Measurements from ENCODE around the gene GRIA2.
"Not testable (repeated sequence)": the region's sequence is repeated elsewhere in the genome, so short reads cannot be mapped to it uniquely, and the experiment has no call there.

GRIA2 gene

DNA sequence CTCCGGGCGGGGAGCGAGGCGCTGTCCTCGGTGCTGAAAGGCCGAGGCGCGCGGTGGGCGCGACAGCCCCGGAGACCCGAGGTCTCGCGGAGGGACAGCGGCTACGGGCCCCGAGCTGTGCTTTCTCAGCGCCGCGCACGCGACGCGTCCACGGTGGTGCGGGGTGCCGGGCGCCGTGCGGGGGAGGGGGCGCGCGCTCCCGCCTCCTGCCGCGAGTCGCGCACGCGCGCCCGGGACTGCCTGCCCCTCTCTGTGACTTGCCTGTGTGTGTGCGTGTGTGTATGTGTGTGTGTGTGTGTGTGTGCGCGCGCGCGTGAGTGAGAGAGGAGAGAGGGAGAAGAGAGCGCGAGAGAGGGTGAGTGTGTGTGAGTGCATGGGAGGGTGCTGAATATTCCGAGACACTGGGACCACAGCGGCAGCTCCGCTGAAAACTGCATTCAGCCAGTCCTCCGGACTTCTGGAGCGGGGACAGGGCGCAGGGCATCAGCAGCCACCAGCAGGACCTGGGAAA lies at the start of gene GRIA2:
TSS of gene GRIA2 (plus strand) at position 358 of the 511 bp plus-strand sequence. CDS start 315 bp downstream, outside the sequence.
- DNase-seq (ENCODE audit: low read depth): peak; percentile 51

DNA sequence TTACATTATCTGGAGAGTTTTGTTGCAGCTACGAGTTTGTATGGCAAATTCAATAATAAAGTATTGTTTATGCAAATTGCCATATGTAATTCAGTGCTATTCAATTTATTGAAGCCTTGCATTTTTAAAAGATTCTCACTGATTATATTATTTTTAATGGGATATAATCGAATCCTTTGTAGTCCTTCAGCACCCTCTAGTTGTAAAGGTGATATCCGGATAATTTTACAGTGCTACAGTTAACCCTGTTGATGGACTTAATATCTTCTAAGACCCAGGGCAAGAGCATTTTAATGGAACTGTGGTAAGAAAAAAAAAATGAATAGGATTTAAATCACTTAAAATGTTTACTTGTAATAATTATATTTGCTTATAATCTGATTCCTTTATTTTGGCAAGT lies 48.5 kb upstream of the GRIA2 start:
- DNase-seq (ENCODE audit: low read depth): peak; percentile 42

DNA sequence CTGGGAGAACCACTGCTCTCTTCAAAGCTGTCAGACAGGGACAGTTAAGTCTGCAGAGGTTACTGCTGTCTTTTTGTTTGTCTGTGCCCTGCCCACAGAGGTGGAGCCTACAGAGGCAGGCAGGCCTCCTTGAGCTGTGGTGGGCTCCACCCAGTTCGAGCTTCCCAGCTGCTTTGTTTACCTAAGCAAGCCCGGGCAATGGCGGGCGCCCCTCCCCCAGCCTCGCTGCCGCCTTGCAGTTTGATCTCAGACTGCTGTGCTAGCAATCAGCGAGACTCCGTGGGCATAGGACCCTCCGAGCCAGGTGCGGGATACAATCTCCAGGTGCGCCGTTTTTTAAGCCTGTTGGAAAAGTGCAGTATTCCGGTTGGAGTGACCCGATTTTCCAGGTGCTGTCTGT lies 40.3 kb upstream of the GRIA2 start:
- DNase-seq (ENCODE audit: low read depth): not testable (repeated sequence)

DNA sequence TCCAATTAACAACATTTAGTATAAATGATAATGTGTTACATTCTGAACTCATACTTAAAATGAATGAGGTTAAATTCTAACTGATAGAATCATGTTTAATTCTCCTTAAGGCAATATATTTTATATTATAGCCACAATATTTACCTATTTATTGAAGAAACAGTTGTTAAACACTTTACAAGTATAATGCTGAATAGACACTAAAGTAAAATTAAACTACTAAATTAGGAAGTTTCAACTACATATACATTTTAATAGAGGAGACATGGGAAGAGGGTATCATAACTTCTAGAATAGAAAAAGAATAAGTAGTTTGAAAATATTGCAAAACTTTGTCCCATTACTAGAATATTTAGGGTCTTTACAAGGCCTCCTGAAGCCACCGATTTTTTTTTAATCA lies 36.2 kb upstream of the GRIA2 start:
- DNase-seq (ENCODE audit: low read depth): no peak

DNA sequence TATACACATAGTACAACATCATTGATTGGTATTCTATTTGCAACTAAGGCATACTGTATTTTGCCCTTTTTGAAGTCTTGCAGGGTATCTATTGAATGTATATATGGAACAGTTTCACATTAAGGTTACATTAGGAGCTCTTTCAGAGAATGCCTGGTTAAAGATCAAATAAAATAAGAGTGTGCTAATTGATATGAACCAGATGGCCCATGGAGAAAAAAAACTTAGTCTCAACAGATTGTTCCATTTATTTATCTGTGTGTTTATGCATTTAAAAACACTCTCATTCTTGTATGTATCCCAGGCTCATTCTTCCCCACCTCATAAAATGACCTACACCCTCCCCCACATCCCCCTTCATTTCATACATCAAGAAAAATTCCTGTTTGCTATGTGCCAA lies 35.2 kb upstream of the GRIA2 start:
- no peak for DNase-seq (ENCODE audit: low read depth)

DNA sequence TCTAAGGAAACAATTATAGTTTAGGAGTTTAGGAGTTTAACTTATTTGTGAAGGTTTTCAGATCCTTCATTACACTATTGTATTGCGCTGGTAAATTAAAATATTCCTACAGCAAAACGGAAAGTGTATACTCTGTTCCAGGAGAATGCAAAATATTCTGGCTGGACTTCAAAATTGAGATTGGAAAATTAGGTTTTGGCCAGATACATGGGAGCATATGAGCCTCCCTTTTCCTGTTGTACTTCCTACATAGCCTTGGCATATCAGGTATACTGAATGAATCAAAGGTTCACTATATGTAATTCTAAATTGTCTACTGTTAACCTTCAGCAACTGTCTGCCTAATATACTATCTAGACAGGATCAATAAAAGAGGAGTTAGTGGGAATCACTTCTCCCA lies 25.2 kb upstream of the GRIA2 start:
- DNase-seq (ENCODE audit: low read depth): no peak

DNA sequence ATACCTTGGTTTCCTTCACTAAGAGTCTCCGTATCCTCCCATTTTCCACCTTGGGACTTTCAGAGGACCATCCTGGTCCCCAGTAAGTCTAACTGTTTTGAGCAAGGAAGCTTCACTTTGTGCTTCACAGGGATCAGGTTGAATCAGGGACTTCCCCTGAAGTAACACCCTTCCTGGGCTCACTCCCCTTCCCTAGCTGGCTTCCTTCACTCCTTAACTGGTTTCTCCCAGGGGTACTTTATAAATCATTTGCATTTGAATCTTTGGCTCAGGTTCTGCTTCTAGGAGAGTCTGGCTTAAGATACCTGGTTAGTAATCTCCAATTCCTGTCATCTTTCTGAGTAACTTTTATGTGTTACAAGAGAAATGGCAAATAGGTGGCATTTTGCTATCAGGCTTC lies 24.5 kb upstream of the GRIA2 start:
- DNase-seq (ENCODE audit: low read depth): no peak

DNA sequence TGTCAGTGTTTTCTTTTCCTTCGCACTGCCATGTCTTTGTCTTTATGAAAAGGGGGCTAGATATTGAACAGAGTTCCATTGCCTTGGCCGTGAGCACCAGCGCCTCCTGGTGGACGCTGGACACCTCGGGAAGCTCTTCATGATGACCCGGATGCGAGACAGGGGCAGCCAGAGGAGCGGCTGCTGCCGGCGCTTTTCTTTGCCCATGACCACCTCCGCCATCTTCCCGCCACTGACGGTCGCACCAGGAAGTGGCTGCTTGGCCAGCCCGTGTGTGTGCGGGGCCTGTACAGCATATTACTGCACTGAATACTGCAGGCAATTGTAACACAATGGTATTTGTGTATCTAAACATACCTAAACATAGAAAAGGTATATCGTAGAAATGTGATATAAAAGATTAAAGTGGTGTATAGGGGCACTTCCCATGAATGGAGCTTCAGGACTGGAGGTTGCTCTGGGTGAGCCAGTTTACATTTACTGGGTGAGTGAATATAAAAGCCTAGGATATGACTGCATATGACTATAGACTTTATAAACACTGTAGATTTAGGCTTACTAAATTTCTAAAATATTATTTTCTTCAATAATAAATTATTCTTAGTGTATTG lies 15.8 kb upstream of the GRIA2 start:
- DNase-seq (ENCODE audit: low read depth): no peak

DNA sequence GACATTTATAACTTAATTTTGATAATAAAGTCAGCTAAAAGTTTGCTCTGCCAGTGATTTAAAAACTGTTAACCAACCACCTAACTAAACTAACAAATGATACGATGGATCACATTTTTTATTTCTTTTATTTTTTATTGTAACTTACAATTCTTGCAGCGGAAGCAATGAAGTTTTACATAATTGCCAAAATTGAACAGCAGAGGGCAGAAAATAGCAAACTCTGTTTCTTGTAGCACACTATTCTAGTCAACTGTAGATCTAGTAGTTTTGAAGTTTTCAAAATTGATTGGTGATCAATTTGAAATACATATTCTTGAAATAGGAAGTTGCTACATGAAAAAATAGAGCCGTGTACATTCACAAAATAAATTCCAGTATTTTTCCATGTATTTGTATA lies 2.8 kb upstream of the GRIA2 start:
- peak; percentile 41 for DNase-seq (ENCODE audit: low read depth)

DNA sequence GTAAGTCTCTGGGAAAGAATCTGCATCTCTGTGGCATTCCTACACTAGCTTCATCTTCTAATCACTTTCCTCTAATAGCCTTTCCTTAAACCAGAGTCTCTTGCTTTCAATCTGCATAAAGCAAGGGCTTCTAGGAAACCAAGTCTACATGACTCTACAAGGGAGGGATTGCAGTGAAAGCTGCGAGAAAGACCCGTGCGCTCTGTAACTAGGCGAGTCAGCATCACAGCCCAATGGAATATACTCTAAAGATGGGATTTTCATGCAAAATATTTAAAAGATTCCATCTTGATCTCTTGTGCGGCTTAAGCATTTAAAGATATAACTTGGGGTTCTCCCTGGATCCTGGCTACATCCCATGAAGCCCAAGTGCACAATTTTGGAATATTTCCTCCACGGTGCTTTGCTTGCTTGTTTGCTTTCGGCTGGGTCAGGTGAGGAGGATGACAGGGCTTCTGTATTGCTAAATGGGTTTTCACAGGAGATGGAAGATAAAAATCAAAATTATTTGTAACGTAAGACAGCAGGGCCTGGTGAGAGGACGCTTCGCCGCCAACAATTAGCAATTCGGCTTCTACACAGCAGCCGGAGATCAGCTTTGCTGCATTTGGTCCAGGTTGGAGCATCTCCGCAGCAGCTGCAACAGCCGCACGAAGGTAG lies 687 bp upstream of the GRIA2 start:
- DNase-seq (ENCODE audit: low read depth): no peak

DNA sequence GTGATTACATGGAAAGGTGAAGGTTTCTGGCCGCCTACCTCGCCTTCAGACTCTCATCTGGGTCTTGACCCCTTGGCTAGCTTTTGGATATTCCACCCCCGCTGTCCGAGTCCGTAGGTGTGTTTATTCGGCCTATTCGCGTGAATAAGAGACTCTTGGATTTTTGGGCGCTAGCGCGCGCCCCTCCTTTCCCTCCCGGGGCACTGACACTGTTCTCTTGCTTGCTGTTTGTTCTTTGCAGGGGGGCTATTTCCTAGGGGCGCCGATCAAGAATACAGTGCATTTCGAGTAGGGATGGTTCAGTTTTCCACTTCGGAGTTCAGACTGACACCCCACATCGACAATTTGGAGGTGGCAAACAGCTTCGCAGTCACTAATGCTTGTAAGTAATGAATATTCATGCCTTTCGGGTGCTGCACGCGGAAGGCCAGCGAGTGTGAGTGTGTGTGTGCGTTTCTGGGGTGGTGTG lies 932 bp downstream of the GRIA2 start:
- no peak for DNase-seq (ENCODE audit: low read depth)

DNA sequence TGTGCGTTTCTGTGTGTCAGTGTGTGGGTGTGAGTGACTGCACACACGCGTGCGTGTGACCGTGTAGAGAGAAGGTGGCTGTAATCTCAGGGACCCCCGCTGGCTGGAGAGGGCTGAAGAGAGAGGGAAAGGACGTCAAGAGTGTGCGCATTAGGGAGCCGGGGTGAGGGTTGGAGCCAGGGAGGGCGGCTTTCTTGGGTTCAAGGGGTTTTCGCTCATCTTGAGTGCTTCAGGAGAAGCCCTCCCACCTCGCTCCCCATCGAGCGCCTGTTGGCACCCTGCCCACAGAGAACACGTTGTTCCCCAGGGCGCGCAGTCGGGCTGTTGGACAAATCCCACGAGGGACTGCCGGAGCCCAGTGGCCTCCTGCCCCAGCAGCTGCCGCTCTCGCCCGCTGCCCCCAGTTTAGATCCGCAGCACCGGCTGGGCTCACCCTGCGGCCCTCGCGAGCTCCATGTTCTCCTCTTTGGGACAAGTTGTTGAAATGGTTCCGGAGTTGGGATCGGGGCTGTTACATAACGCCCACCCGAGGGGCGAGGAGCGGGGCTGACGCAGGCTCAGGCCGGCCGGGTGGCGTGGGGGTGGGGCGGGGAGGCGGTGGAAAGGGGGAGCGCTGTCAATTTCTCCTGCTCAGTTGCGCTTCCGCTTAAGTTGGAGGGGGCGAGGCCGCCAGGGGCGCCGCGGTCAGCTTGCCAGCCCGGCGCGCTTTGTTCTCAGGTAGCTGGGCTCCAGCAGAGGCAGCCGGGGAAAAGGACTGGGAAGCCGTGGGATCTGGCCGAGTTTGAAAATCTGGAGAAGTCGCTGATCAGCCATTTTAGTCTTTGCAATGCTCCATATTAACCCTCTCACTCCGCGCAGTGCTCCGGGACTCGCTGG lies 1.6 kb downstream of the GRIA2 start:
- peak; percentile 30 for DNase-seq (ENCODE audit: low read depth)

DNA sequence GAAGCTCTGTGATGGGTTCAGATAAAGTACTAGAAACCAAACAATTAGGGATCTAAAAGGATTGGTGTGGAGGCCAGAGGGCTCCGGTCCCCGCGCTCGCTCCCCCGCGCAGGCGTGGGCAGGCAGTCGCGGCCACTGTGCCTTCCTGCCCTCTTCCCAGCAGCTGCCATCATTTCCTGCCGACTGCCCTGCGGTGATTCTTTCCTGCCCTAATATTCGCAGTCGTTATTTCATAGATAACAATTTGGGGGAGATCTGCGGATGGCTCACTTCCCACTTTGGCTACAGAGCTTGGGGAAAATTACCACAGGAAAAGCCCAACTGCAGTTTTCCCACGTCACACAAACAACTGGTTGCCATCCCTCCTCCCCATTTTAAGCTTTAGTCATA lies 2.2 kb downstream of the GRIA2 start:
- DNase-seq (ENCODE audit: low read depth): no peak

DNA sequence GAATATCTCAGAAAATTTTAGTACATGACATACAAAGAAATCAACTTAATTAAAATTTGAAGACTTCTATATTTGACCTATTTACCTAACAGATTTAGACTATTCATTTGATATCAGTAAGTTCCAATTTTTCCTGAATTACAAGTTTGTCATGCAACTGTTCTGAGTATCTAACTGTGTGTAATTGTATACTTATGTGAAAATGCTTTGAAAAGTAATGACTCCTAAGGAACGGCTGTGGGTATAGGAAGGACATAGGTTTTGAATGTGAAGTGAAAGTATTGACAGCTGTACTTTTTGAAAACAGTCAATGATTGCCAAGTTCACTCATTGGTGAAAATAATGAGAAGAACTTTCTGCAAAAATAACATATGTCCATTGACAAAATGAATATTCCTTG lies 2.9 kb downstream of the GRIA2 start:
- DNase-seq (ENCODE audit: low read depth): no peak

DNA sequence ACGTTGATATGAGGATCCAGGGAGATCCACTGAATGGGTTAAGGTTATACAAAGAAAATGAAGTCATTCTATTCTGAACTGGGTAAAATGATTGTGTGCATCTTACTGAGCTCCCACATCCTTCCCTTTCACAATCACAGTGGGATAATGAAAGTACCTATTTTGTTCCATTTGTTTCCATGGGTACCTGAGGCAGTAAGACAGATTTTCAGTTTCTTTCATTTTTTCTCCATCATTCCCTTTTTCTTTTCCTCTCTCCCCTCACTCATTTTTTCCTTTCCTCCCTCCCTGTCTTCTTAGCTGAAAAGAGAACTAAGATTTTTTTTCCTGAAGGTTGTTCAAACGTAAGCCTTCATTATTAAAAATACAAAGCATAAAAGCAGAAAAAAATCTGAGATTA lies 4.6 kb downstream of the GRIA2 start:
- DNase-seq (ENCODE audit: low read depth): no peak

DNA sequence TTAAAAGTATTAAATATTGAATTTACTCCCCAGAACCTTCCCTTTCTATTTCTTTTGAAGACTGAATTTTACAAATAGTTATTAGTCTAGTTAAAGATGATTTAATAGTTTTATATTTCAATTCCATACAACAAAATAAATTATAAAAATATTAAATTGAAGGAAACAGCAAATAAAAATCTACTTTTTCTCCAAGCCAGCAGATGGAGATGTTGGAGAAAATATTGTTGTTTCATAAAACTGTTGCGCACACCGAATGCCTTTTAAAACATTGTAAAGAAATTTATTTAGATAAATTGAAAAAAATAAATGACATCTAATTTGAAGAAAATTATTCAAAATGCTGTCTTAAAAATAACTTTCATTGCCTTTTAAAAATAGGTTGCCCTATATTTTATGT lies 5.5 kb downstream of the GRIA2 start:
- no peak for DNase-seq (ENCODE audit: low read depth)

DNA sequence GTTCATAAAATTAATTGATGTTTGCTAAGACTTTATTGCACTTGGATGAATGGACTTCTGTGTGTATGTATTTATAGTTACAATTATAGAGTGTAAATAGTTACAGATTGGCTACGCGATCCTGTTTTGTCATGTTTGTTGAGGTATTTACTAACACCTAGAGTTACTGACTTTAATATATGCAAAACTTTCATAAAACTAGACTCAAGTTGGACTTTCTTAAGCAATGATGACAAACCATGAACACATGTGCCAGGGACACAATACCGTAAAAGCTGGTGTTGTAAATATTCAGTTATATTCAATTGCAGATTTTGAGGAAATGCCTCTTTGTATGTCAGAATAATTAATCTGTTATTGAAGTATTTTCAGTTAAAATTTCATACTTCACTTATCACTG lies 6.1 kb downstream of the GRIA2 start:
- DNase-seq (ENCODE audit: low read depth): no peak

DNA sequence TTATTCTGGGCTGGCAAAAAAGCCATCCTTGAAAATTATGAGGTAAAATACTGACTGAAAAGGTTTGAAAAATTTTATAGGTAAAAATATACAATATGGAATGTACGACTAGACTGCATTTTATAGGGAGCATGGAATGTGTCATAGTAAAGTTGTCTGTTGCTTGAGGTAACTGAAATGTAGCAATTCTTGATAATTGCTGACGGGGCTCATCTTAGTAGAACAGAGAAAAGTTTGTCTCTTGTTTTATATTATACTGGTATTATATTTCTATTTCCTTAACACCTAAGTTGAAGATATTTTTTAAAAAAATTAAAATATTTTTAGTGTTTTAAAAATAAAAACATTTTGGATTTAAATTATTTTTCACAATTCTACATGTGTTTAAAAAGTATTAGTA lies 11.0 kb downstream of the GRIA2 start:
- no peak for DNase-seq (ENCODE audit: low read depth)

DNA sequence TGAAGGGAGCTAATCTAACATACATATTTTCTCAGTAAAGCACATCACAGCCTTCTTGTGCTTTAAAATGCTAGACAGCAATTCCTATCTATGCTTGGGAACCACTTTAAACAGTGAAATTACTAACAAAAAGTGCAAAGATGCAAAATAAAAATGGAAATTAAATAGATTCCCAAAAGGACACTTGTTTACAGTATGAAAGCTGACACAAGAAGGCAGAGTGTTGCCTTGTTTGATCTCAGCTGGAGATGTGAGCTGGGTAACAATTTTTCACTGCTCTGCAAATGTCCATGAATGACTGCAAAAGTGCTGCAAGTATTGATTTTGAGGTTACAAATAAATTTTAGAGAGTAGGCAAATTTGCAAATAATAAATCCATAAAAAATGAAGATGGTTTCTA lies 22.3 kb downstream of the GRIA2 start:
- no peak for DNase-seq (ENCODE audit: low read depth)

DNA sequence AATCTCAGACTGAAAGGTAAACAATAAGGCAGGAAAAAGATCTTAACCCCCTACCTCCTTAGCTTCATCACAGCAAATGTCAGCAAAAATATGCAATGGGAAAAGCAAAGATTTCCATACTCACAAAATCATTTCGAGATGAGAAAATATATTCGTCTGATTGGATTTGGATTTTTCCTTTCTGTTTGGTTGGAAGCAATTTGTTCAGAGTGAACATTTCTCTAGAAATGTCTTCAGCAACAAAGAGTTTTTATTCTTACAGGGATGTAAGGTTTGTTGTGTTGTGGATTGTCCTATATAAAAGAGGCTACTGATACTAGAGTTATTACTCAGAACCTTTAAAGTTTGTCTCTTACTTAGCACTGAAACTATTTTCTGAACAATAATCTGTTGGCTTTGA lies 23.8 kb downstream of the GRIA2 start:
- no peak for DNase-seq (ENCODE audit: low read depth)

DNA sequence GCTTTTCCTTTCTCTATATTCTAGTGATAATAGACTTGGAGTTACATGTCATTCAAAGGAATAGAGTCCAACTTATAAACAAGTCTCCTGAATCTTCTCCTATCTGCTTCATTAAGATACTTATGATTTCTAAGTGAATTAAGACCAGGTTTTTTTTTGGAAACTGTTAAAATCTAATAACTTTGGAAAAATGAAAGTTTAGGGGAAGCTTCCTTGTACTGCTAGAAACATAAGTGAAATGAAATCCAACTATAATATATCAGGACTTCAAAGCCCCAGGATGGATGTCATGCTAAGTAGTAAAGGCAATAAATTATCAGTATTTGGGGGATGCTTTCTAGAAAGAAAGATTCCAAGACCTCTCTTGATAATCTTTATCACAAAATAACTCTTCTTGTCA lies 24.8 kb downstream of the GRIA2 start:
- DNase-seq (ENCODE audit: low read depth): no peak

DNA sequence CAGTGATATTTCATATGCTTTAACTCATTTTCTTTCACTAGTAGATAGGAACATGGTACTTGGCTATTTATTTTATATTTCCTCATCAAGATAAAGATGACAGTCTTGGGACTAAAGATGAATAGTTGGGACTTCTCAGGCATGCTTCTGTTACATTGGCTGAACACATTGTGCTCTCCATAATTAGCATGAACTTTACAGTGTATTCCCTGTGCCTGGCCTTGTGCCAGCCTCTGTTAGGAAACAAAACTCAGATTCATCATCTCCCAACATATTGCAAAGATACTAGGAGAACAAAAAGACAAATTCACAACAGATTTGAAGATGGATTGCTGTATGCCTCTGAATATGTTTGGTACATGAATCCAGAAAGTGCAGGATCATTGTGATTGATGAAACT lies 26.4 kb downstream of the GRIA2 start:
- no peak for DNase-seq (ENCODE audit: low read depth)

DNA sequence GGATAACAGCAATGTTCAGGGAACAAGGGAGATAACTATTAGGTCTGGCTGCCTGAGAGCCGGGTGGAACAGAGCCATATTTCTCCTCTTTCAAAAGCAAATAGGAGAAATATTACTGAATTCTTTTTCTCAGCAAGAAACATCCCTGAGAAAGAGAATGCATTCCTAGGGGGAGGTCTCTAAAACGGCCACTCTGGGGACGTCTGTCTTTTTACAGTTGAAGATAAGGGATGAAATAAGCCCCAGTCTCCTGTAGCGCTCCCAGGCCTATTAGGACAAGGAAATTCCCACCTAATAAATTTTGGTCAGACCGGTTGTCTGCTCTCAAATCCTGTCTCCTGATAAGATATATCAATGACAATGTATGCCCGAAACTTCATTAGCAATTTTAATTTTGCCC lies 37.6 kb downstream of the GRIA2 start:
- peak; percentile 10 for DNase-seq (ENCODE audit: low read depth)

All from ELR (cell line).